IMR-90 (cell line): Measurements from ENCODE around the gene RHOH.

ENCODE experiments used
- BHLHE40 ChIP-seq: fragments of 150-350 bp; IDR thresholded peaks from 2 replicates; pipeline ENCODE4 v1.6.1; 2016; ENCODE audit warnings: mild to moderate bottlenecking, low read depth, low read length
- CEBPB ChIP-seq: IDR thresholded peaks from 2 replicates; pipeline ENCODE4 v1.6.1; 2012; ENCODE audit warnings: low read depth, low read length, improper control_type of control experiment
- CTCF ChIP-seq: conservative IDR thresholded peaks from 2 replicates; pipeline ENCODE4 v1.5.1; 2012; ENCODE audit warnings: mild to moderate bottlenecking, low read depth, low read length, improper control_type of control experiment
- ELK1 ChIP-seq: fragments of 150-350 bp; IDR thresholded peaks from 2 replicates; pipeline ENCODE4 v1.6.1; 2016; ENCODE audit warnings: low read depth, mild to moderate bottlenecking, low read length, moderate library complexity, borderline replicate concordance
- FOS ChIP-seq: fragments of 150-350 bp; IDR thresholded peaks from 2 replicates; pipeline ENCODE4 v1.6.1; 2016; ENCODE audit warnings: low read depth, low read length
- MAZ ChIP-seq: IDR thresholded peaks from 2 replicates; pipeline ENCODE4 v1.6.1; 2012; ENCODE audit warnings: low read depth, mild to moderate bottlenecking, low read length, improper control_type of control experiment, moderate library complexity, borderline replicate concordance
- MXI1 ChIP-seq: IDR thresholded peaks from 2 replicates; pipeline ENCODE4 v1.6.1; 2012; ENCODE audit warnings: low read depth, mild to moderate bottlenecking, low read length, moderate library complexity, borderline replicate concordance
- POLR2A ChIP-seq: IDR thresholded peaks from 2 replicates; pipeline ENCODE4 v1.6.1; 2012; ENCODE audit warnings: mild to moderate bottlenecking, low read depth, low read length
- RAD21 ChIP-seq: IDR thresholded peaks from 2 replicates; pipeline ENCODE4 v1.6.1; 2012; ENCODE audit warnings: low read length, improper control_type of control experiment
- RCOR1 ChIP-seq: IDR thresholded peaks from 2 replicates; pipeline ENCODE4 v1.6.1; 2012; ENCODE audit warnings: mild to moderate bottlenecking, low read length, improper control_type of control experiment; ENCODE audit not compliant: insufficient replicate concordance
- RFX5 ChIP-seq: IDR thresholded peaks from 2 replicates; pipeline ENCODE4 v1.8.0; 2012; ENCODE audit warnings: low read depth, mild to moderate bottlenecking, low read length, moderate library complexity
- SMC3 ChIP-seq: fragments of 150-350 bp; IDR thresholded peaks from 2 replicates; pipeline ENCODE4 v1.6.1; 2016; ENCODE audit warnings: low read depth, mild to moderate bottlenecking, antibody characterized with exemption, low read length, moderate library complexity
- TF ChIP-seq, protein P1 (sequence below): fragments of 150-350 bp; IDR thresholded peaks from 2 replicates; pipeline ENCODE4 v1.6.1; 2017; ENCODE audit warnings: mild to moderate bottlenecking, antibody characterized with exemption, low read length, low read depth

GRCh38 chr4:40265910-40266274 lies 69.1 kb downstream of the RHOH start:
- TF ChIP-seq CTCF (no peak), POLR2A (no peak), FOS (no peak), ELK1 (no peak), MXI1 (no peak), BHLHE40 (no peak), RAD21 (no peak), SMC3 (no peak), RFX5 (no peak), MAZ (no peak), RCOR1 (no peak), CEBPB (no peak)
- TF ChIP-seq, protein P1, sequence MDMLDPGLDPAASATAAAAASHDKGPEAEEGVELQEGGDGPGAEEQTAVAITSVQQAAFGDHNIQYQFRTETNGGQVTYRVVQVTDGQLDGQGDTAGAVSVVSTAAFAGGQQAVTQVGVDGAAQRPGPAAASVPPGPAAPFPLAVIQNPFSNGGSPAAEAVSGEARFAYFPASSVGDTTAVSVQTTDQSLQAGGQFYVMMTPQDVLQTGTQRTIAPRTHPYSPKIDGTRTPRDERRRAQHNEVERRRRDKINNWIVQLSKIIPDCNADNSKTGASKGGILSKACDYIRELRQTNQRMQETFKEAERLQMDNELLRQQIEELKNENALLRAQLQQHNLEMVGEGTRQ, result no peak
